Suprapubic skin (tissue), 3 donors: Measurements from ENCODE around the gene ITSN1.

ENCODE experiments used
- POLR2A ChIP-seq, 2 donors: fragments of 450-650 bp; IDR thresholded peaks; one replicate each; pipeline ENCODE4 v1.6.1; 2017; ENCODE audit warnings: antibody characterized with exemption in 2 of 2, mild to moderate bottlenecking in 2 of 2, moderate library complexity in 2 of 2
- TF ChIP-seq, protein P1 (sequence below), 2 donors: fragments of 200-600 bp in 1 of 2; fragments of 450-650 bp in 1 of 2; sonication (generic) in 1 of 2; IDR thresholded peaks; one replicate each; pipeline ENCODE4 v1.5.1; 2016 to 2019; ENCODE audit warnings: antibody characterized with exemption in 2 of 2, mild to moderate bottlenecking in 1 of 2, moderate library complexity in 1 of 2

DNA sequence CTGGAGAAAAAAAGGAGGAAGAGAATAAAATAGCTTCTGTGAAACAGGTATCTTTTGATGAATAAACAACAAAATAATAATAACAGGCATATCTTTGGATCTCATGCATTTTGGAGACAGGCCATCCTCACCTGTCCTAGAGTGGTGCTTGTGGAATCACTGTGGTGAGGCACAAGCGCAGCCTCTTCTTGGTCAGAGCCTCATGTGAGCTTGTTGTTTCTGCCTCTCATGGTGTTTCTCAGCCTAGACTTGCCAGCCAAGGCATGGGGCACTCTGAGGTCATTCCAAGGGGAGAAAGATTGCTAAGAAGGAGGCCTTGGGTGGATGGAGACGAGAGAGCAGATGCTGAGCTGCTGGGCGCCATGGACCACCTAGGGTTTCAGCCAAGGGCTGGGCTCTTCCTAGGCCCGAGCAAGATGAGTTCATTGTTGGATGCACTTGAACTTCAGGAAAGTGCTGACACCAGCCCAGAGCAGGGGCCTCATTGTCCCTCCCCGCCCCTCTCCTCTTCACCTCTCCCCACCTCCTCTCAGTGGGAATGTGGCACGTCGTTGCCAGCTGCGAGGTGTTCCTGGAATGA is 223.8 kb downstream of the ITSN1 start:
- TF ChIP-seq POLR2A (IDR thresholded peaks at IDR 0.05), result no peak
- TF ChIP-seq, protein P1, sequence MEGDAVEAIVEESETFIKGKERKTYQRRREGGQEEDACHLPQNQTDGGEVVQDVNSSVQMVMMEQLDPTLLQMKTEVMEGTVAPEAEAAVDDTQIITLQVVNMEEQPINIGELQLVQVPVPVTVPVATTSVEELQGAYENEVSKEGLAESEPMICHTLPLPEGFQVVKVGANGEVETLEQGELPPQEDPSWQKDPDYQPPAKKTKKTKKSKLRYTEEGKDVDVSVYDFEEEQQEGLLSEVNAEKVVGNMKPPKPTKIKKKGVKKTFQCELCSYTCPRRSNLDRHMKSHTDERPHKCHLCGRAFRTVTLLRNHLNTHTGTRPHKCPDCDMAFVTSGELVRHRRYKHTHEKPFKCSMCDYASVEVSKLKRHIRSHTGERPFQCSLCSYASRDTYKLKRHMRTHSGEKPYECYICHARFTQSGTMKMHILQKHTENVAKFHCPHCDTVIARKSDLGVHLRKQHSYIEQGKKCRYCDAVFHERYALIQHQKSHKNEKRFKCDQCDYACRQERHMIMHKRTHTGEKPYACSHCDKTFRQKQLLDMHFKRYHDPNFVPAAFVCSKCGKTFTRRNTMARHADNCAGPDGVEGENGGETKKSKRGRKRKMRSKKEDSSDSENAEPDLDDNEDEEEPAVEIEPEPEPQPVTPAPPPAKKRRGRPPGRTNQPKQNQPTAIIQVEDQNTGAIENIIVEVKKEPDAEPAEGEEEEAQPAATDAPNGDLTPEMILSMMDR (IDR thresholded peaks at IDR 0.05), result no peak
